Stimulated activated memory B cell treated with anti-CD40 and anti-IgM and Interleukin-4, amounts not matched to agents 10 μg/mL and 1 μg/mL and 100 μg/mL, for 72 hours (primary cell): Measurements from ENCODE around the gene RNF151.

Experiments
- ATAC-seq: fragments of 150-1000 bp; cut with Tn5 transposase; 2 replicates; pipeline ENCODE4 v1.10.0; 2021
- H3K27ac Mint-ChIP-seq: one replicate; pipeline ENCODE4 v1.8.0; 2022; ENCODE audit warnings: mild to moderate bottlenecking, mixed read lengths
- H3K27me3 Mint-ChIP-seq: one replicate; pipeline ENCODE4 v1.8.0; 2022; ENCODE audit warnings: mixed read lengths
- H3K36me3 Mint-ChIP-seq: one replicate; pipeline ENCODE4 v1.8.0; 2022; ENCODE audit warnings: mixed read lengths
- H3K4me1 Mint-ChIP-seq: one replicate; pipeline ENCODE4 v1.8.0; 2022; ENCODE audit warnings: mixed read lengths
- H3K4me3 Mint-ChIP-seq: one replicate; pipeline ENCODE4 v1.8.0; 2022; ENCODE audit warnings: mild to moderate bottlenecking, moderate library complexity, mixed read lengths
- H3K9me3 Mint-ChIP-seq: one replicate; pipeline ENCODE4 v1.8.0; 2022; ENCODE audit warnings: mixed read lengths

RNF151 gene

GRCh38 chr16:1976951-1977874 is 10.6 kb downstream of the RNF151 start:
- Mint-ChIP-seq H3K27ac (no peak overlapping the region), H3K36me3 (peaks cover 56% of the 10 kb centered on the region), H3K9me3 (no peaks in the 10 kb centered on the region), H3K4me1 (peaks cover 50% of the 10 kb centered on the region), H3K27me3 (peaks cover 38% of the 10 kb centered on the region), H3K4me3 (no peak overlapping the region)
- ATAC-seq = no peak

GRCh38 chr16:1977875-1978268 is 11.2 kb downstream of the RNF151 start:
- H3K27ac Mint-ChIP-seq = no peak overlapping the region
- ATAC-seq = no peak
- H3K27me3 Mint-ChIP-seq = peaks cover 44% of the 10 kb centered on the region
- no peaks in the 10 kb centered on the region for H3K9me3 Mint-ChIP-seq
- H3K4me1 Mint-ChIP-seq = peaks cover 51% of the 10 kb centered on the region
- peaks cover 56% of the 10 kb centered on the region for H3K36me3 Mint-ChIP-seq
- no peak overlapping the region for H3K4me3 Mint-ChIP-seq

- Mint-ChIP-seq H3K27me3 (peaks cover 49% of the 10 kb centered on the region), H3K4me1 (peaks cover 47% of the 10 kb centered on the region), H3K36me3 (peaks cover 49% of the 10 kb centered on the region), H3K27ac (no peak overlapping the region), H3K9me3 (no peaks in the 10 kb centered on the region), H3K4me3 (no peak overlapping the region)
- ATAC-seq = no peak
These were observed 11.9 kb downstream of the RNF151 start for GRCh38 chr16:1978476-1979120.

- no peak overlapping the region for H3K4me3 Mint-ChIP-seq
- H3K4me1 Mint-ChIP-seq = peaks cover 42% of the 10 kb centered on the region
- no peak overlapping the region for H3K27ac Mint-ChIP-seq
- peaks cover 43% of the 10 kb centered on the region for H3K36me3 Mint-ChIP-seq
- no peak for ATAC-seq
- H3K9me3 Mint-ChIP-seq = no peaks in the 10 kb centered on the region
- peaks cover 49% of the 10 kb centered on the region for H3K27me3 Mint-ChIP-seq
These were observed 12.8 kb downstream of the RNF151 start for GRCh38 chr16:1979271-1980029.

GRCh38 chr16:1980030-1980769 is 13.5 kb downstream of the RNF151 start:
- Mint-ChIP-seq H3K9me3 (no peaks in the 10 kb centered on the region), H3K27me3 (peaks cover 49% of the 10 kb centered on the region), H3K4me1 (peaks cover 45% of the 10 kb centered on the region), H3K36me3 (peaks cover 36% of the 10 kb centered on the region), H3K4me3 (no peak overlapping the region), H3K27ac (no peak overlapping the region)
- no peak for ATAC-seq

- H3K9me3 Mint-ChIP-seq = no peaks in the 10 kb centered on the region
These were observed 14.1 kb downstream of the RNF151 start for GRCh38 chr16:1980770-1981087.

GRCh38 chr16:1981398-1981836 is 14.8 kb downstream of the RNF151 start, which contains the start of gene NOXO1:
Gene NOXO1, minus strand, starts transcription at chr16:1981469. Its CDS starts 290 bp downstream, at chr16:1981179.
- Mint-ChIP-seq H3K27me3 (peaks cover 42% of the 10 kb centered on the region), H3K4me1 (peaks cover 56% of the 10 kb centered on the region), H3K36me3 (peaks cover 30% of the 10 kb centered on the region), H3K4me3 (no peak within 1 kb of the TSS), H3K9me3 (no peaks in the 10 kb centered on the region), H3K27ac (no peak within 1 kb of the TSS)
- ATAC-seq = peak; percentile 25

More at GRCh38 chr16:1980770-1981087, 14.1 kb downstream of the RNF151 start:
- ATAC-seq = no peak
- Mint-ChIP-seq H3K27ac (no peak overlapping the region), H3K27me3 (peaks cover 48% of the 10 kb centered on the region), H3K4me3 (no peak overlapping the region), H3K4me1 (peaks cover 50% of the 10 kb centered on the region), H3K36me3 (peaks cover 32% of the 10 kb centered on the region)

- no peak for ATAC-seq
- peaks cover 30% of the 10 kb centered on the region for H3K36me3 Mint-ChIP-seq
- H3K4me1 Mint-ChIP-seq = peaks cover 62% of the 10 kb centered on the region
- H3K4me3 Mint-ChIP-seq = no peak overlapping the region
- H3K27ac Mint-ChIP-seq = no peak overlapping the region
- no peaks in the 10 kb centered on the region for H3K9me3 Mint-ChIP-seq
- peaks cover 41% of the 10 kb centered on the region for H3K27me3 Mint-ChIP-seq
These were observed 15.4 kb downstream of the RNF151 start for GRCh38 chr16:1982013-1982433.

- Mint-ChIP-seq H3K36me3 (peaks cover 26% of the 10 kb centered on the region), H3K27ac (peak overlapping the region; percentile 72), H3K27me3 (peaks cover 41% of the 10 kb centered on the region), H3K4me1 (peaks cover 63% of the 10 kb centered on the region), H3K4me3 (peak overlapping the region; percentile 27), H3K9me3 (no peaks in the 10 kb centered on the region)
- ATAC-seq = no peak
These were observed 16.4 kb downstream of the RNF151 start for GRCh38 chr16:1982991-1983543.

- peaks cover 63% of the 10 kb centered on the region for H3K4me1 Mint-ChIP-seq
- peak within 1 kb of the TSS; percentile 72 for H3K27ac Mint-ChIP-seq
- H3K36me3 Mint-ChIP-seq = peaks cover 21% of the 10 kb centered on the region
- peak; percentile 93 for ATAC-seq
- peaks cover 36% of the 10 kb centered on the region for H3K27me3 Mint-ChIP-seq
- no peaks in the 10 kb centered on the region for H3K9me3 Mint-ChIP-seq
- H3K4me3 Mint-ChIP-seq = peak within 1 kb of the TSS; percentile 78
These were observed 17.1 kb downstream of the RNF151 start, which contains the start of gene GFER for GRCh38 chr16:1983544-1984346. Gene GFER, plus strand, starts transcription at chr16:1984193. Its CDS starts 26 bp downstream, at chr16:1984219.

GRCh38 chr16:1984347-1985225 is 17.9 kb downstream of the RNF151 start:
- peak overlapping the region; percentile 72 for H3K27ac Mint-ChIP-seq
- peaks cover 32% of the 10 kb centered on the region for H3K27me3 Mint-ChIP-seq
- H3K4me3 Mint-ChIP-seq = peak overlapping the region; percentile 78
- peaks cover 65% of the 10 kb centered on the region for H3K4me1 Mint-ChIP-seq
- ATAC-seq = peak; percentile 6
- peaks cover 18% of the 10 kb centered on the region for H3K36me3 Mint-ChIP-seq
- no peaks in the 10 kb centered on the region for H3K9me3 Mint-ChIP-seq

- H3K27ac Mint-ChIP-seq = peak overlapping the region; percentile 72
These were observed 19.0 kb downstream of the RNF151 start for GRCh38 chr16:1985466-1986150.

More at GRCh38 chr16:1985466-1986150, 19.0 kb downstream of the RNF151 start:
- Mint-ChIP-seq H3K4me3 (peak overlapping the region; percentile 78), H3K27me3 (peaks cover 27% of the 10 kb centered on the region), H3K4me1 (peaks cover 60% of the 10 kb centered on the region), H3K9me3 (no peaks in the 10 kb centered on the region), H3K36me3 (peaks cover 18% of the 10 kb centered on the region)
- no peak for ATAC-seq
